ENCODE measurements around the gene OFD1.

OFD1 gene

GRCh38 chrX:13764765-13765164 is 30.2 kb downstream of the OFD1 start:
- no peak for DNase-seq (ENCODE audit: low read depth)
- H3K4me3 ChIP-seq (ENCODE audit: low read length), result no peak overlapping the region
- TF ChIP-seq CTCF (conservative IDR thresholded peaks at IDR 0.05; ENCODE audit: low read length), result no peak

GRCh38 chrX:13768939-13769338 is 34.4 kb downstream of the OFD1 start:
- no peak for TF ChIP-seq CTCF (conservative IDR thresholded peaks at IDR 0.05; ENCODE audit: low read length)
- no peak for DNase-seq (ENCODE audit: low read depth)
- no peak overlapping the region for H3K4me3 ChIP-seq (ENCODE audit: low read length)

GRCh38 chrX:13770013-13770535 is 35.5 kb downstream of the OFD1 start:
- no peak for TF ChIP-seq CTCF (conservative IDR thresholded peaks at IDR 0.05; ENCODE audit: low read length)
- H3K4me3 ChIP-seq (ENCODE audit: low read length), result no peak overlapping the region
- DNase-seq (ENCODE audit: low read depth), result no peak

GRCh38 chrX:13774696-13775095 is 40.1 kb downstream of the OFD1 start:
- DNase-seq (ENCODE audit: low read depth), result no peak
- TF ChIP-seq CTCF (conservative IDR thresholded peaks at IDR 0.05; ENCODE audit: low read length), result no peak
- H3K4me3 ChIP-seq (ENCODE audit: low read length), result no peak overlapping the region

GRCh38 chrX:13775837-13776236 is 41.3 kb downstream of the OFD1 start:
- no peak for DNase-seq (ENCODE audit: low read depth)
- no peak for TF ChIP-seq CTCF (conservative IDR thresholded peaks at IDR 0.05; ENCODE audit: low read length)
- H3K4me3 ChIP-seq (ENCODE audit: low read length), result no peak overlapping the region

GRCh38 chrX:13776387-13776786 is 41.8 kb downstream of the OFD1 start:
- TF ChIP-seq CTCF (conservative IDR thresholded peaks at IDR 0.05; ENCODE audit: low read length), result no peak
- DNase-seq (ENCODE audit: low read depth), result no peak
- H3K4me3 ChIP-seq (ENCODE audit: low read length), result no peak overlapping the region

GRCh38 chrX:13778916-13779315 is 44.4 kb downstream of the OFD1 start:
- DNase-seq (ENCODE audit: low read depth), result peak; percentile 42
- TF ChIP-seq CTCF (conservative IDR thresholded peaks at IDR 0.05; ENCODE audit: low read length), result no peak; the same call in 1 of the 2 replicates

More at GRCh38 chrX:13778916-13779315, 44.4 kb downstream of the OFD1 start:
- H3K4me3 ChIP-seq (ENCODE audit: low read length), result no peak overlapping the region
